Gastroesophageal sphincter (tissue), 4 donors: ENCODE results near the gene TRIM17. TPM values are rescaled to one million over a fixed set of nuclear protein-coding genes. Genes with fewer than 3 reads are reported as not detected.

ENCODE experiments used
- ATAC-seq: fragments of 150-250 bp; one replicate; pipeline ENCODE4 v1.9.1; 2016; ENCODE audit warnings: mild to moderate bottlenecking, moderate library complexity
- H3K27ac ChIP-seq, 4 donors: fragments of 200-600 bp; sonication (generic) in 3 of 4; 1 replicate in 3 of 4; 2 replicates in 1 of 4; pipeline ENCODE4 v1.5.1; 2016 to 2019
- H3K27me3 ChIP-seq: fragments of 200-600 bp; sonication (generic); one replicate; pipeline ENCODE4 v1.5.1; 2019
- H3K36me3 ChIP-seq, 2 donors: fragments of 200-600 bp; sonication (generic); one replicate each; pipeline ENCODE4 v1.5.1; 2019; ENCODE audit warnings: control low read depth in 1 of 2
- H3K4me1 ChIP-seq, 3 donors: fragments of 200-600 bp; sonication (generic); 1 replicate in 2 of 3; 2 replicates in 1 of 3; pipeline ENCODE4 v1.5.1; 2016 to 2019; ENCODE audit warnings: control low read depth in 2 of 3
- H3K4me3 ChIP-seq, 2 donors: fragments of 200-600 bp; sonication (generic); one replicate each; pipeline ENCODE4 v1.5.1; 2019; ENCODE audit warnings: mild to moderate bottlenecking in 1 of 2, moderate library complexity in 1 of 2
- H3K9me3 ChIP-seq, 3 donors: fragments of 200-600 bp; sonication (generic); one replicate each; pipeline ENCODE4 v1.5.1; 2017 to 2019; ENCODE audit warnings: control low read depth in 2 of 3
- EP300 ChIP-seq: sonication (generic); formaldehyde crosslinking; IDR thresholded peaks from one replicate; pipeline ENCODE4 v1.6.1; 2017; ENCODE audit warnings: antibody characterized with exemption, mild to moderate bottlenecking
- POLR2A ChIP-seq, 2 donors: fragments of 450-650 bp; IDR thresholded peaks; one replicate each; pipeline ENCODE4 v1.6.1; 2017; ENCODE audit warnings: antibody characterized with exemption in 2 of 2, mild to moderate bottlenecking in 2 of 2, moderate library complexity in 1 of 2
- POLR2AphosphoS5 ChIP-seq: sonication (generic); formaldehyde crosslinking; IDR thresholded peaks from one replicate; pipeline ENCODE4 v1.6.1; 2017; ENCODE audit warnings: antibody characterized with exemption
- WGBS, 2 donors: methylation state at CpG; one replicate each; pipeline ENCODE4 v1.1.5; 2018; ENCODE audit warnings: low coverage in 1 of 2; 5-methylcytosine and 5-hydroxymethylcytosine counted together
- total RNA-seq, 4 donors: library from RNA; depleted of rRNA; stranded (reverse); fragments of >200 nt; gene quantifications; one replicate each; pipeline ENCODE4 v1.1.0, GENCODE V29; 2016
- TF ChIP-seq, protein P1 (sequence below), 4 experiments: fragments of 200-600 bp in 2 of 4; fragments of 450-650 bp in 2 of 4; sonication (generic) in 1 of 4; IDR thresholded peaks; one replicate each; pipeline ENCODE4 v1.5.1; 2017 to 2019; ENCODE audit warnings: antibody characterized with exemption in 4 of 4, mild to moderate bottlenecking in 2 of 4, moderate library complexity in 2 of 4

The TRIM17 gene
- total RNA-seq, 4 donors from 2014 or later = not detected

DNA sequence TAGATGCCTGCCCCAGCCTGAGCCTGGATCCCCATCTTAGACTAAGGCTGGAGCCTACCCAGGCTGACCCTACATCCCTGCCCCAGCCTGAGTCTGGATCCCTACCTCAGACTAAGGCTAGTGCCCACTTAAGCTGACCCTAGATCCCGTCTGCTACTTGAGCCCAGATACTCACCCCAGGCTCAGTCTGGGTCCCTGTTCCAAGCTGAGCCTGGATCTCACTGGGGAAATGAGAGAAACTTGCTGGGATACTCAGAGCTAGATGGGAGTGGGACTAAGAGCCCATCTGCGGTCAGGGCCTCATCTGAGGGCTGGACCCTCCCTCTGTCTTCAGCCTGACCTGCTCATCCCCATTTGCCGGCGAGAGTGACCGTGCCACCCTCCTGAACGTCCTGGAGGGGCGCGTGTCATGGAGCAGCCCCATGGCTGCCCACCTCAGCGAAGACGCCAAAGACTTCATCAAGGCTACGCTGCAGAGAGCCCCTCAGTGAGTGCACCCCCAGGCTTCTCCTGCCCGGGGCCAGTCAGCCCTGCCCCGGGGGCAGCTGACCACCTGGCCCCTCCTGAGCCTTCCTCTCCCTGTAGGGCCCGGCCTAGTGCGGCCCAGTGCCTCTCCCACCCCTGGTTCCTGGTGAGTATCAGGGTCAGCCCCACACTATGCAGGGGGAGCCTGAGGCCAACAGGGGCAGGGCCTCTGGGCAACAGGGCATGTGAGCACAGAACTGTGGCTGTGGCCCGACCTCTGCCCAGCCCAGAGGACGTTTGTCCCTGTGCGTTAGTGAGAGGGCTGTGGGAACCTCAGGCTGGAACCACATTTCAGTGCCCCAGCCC, 46.8 kb downstream of the TRIM17 start:
- Histone ChIP-seq H3K4me1 (peaks cover 0 to 12% (median 0%) of the 10 kb centered on the region in 3 donors), H3K27me3 (peaks cover 63% of the 10 kb centered on the region), H3K4me3 (no peak overlapping the region), H3K9me3 (no peaks in the 10 kb centered on the region), H3K27ac (no peak overlapping the region), H3K36me3 (no peaks in the 10 kb centered on the region)
- ATAC-seq = no peak
- 83% methylated on average over 2 of the region's 18 CpGs; no CpG with 5 or more reads in 1 of the 2 donors for WGBS, 2 donors
- TF ChIP-seq POLR2AphosphoS5 = no peak
- no peak for TF ChIP-seq POLR2A (IDR thresholded peaks at IDR 0.05)
- TF ChIP-seq, protein P1, sequence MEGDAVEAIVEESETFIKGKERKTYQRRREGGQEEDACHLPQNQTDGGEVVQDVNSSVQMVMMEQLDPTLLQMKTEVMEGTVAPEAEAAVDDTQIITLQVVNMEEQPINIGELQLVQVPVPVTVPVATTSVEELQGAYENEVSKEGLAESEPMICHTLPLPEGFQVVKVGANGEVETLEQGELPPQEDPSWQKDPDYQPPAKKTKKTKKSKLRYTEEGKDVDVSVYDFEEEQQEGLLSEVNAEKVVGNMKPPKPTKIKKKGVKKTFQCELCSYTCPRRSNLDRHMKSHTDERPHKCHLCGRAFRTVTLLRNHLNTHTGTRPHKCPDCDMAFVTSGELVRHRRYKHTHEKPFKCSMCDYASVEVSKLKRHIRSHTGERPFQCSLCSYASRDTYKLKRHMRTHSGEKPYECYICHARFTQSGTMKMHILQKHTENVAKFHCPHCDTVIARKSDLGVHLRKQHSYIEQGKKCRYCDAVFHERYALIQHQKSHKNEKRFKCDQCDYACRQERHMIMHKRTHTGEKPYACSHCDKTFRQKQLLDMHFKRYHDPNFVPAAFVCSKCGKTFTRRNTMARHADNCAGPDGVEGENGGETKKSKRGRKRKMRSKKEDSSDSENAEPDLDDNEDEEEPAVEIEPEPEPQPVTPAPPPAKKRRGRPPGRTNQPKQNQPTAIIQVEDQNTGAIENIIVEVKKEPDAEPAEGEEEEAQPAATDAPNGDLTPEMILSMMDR (IDR thresholded peaks at IDR 0.05) = no peak
- no peak for TF ChIP-seq EP300

DNA sequence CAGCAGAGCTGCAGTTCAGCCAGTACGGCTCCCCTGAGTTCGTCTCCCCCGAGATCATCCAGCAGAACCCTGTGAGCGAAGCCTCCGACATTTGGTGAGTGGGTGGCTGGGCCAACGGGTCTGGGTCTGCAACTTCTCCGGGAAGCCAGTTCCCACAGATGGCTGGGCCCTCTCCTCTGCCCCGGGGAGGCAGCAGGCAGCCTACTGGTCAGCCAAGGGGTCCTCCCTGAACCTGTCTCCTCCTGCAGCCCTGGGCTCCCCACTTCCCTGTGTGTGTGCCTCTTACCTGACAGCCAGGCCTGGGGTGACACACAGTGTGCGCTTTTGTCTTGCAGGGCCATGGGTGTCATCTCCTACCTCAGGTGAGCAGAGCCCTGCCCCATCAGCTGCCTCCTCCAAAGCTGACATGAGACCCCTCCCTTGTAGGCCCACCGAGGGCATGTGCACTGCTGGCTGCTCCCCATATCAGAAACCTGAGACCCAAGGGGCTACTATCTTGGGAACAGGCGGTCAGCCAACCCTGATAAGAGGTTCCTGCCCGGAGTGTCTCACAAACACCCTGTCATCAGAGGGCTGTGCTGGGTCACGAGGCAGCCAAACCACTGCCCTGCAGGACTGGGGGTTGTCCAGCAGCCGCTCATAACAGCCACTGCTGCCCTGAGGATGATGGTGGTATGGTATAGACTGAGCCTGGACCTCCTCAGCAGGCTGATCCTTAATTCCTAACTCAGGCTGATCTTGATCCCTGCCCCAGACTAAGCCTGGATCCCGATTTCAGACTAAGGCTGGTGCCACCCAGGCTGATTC, 47.7 kb downstream of the TRIM17 start:
- 60% methylated on average over 1 of the region's 15 CpGs; no CpG with 5 or more reads in 1 of the 2 donors for WGBS, 2 donors
- Histone ChIP-seq H3K4me3 (no peak overlapping the region), H3K4me1 (peaks cover 0 to 4% (median 0%) of the 10 kb centered on the region in 3 donors), H3K27me3 (peaks cover 71% of the 10 kb centered on the region), H3K9me3 (no peaks in the 10 kb centered on the region), H3K36me3 (no peaks in the 10 kb centered on the region), H3K27ac (no peak overlapping the region)
- TF ChIP-seq POLR2AphosphoS5 (no peak), POLR2A (IDR thresholded peaks at IDR 0.05) (no peak), EP300 (no peak)
- TF ChIP-seq, protein P1 (IDR thresholded peaks at IDR 0.05) = no peak
- no peak for ATAC-seq

DNA sequence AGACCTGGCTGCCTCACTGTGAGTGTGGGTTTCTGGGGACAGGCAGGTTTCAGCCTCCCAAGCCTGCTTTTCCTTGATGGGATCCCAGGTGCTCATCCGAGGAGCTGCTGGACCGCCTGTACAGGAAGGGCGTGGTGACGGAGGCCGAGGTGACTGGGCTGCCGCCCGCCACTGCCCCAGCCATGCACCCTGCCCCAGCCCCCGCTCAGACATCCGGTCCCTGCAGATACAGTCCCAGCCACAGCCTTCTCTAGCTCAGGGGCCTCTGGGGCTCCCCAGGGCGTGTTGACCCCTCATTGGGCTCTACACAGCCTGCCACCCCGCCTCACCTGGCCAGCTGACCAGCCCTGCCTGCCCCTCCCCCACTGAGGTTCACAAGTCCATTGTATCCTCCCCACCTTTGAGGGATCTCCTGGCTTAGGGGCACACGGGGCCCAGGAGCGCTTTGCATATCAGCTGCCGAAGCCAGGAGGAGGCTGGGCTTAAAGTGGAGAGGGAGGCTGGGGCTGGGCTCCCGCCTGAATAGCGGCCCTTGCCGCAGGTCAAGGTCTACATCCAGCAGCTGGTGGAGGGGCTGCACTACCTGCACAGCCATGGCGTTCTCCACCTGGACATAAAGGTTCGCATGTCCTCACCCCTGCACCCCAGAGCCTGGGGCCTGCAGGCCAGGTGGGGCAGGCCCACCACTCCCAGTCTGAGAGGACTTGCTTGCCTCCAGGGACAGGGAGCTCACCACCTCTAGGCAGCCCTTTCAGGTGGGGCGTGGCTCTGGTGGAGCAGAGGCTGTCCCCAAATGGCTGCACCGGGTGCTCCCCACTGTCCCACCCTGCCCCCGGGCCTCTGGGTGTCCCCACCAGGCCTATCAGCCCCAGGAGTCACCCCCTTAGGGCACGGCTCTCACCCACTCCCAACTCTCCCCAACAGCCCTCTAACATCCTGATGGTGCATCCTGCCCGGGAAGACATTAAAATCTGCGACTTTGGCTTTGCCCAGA, 48.6 kb downstream of the TRIM17 start:
- H3K36me3 ChIP-seq = no peaks in the 10 kb centered on the region
- no peak overlapping the region for H3K27ac ChIP-seq
- WGBS, 2 donors = 30% methylated on average over 2 of the region's 25 CpGs; no CpG with 5 or more reads in 1 of the 2 donors
- peaks cover 80% of the 10 kb centered on the region for H3K27me3 ChIP-seq
- no peak overlapping the region for H3K4me3 ChIP-seq
- no peak for ATAC-seq
- no peaks in the 10 kb centered on the region for H3K9me3 ChIP-seq
- H3K4me1 ChIP-seq = no peaks in the 10 kb centered on the region
- TF ChIP-seq, protein P1 (IDR thresholded peaks at IDR 0.05) = no peak
- TF ChIP-seq POLR2AphosphoS5 (no peak), EP300 (no peak), POLR2A (IDR thresholded peaks at IDR 0.05) (no peak)

DNA sequence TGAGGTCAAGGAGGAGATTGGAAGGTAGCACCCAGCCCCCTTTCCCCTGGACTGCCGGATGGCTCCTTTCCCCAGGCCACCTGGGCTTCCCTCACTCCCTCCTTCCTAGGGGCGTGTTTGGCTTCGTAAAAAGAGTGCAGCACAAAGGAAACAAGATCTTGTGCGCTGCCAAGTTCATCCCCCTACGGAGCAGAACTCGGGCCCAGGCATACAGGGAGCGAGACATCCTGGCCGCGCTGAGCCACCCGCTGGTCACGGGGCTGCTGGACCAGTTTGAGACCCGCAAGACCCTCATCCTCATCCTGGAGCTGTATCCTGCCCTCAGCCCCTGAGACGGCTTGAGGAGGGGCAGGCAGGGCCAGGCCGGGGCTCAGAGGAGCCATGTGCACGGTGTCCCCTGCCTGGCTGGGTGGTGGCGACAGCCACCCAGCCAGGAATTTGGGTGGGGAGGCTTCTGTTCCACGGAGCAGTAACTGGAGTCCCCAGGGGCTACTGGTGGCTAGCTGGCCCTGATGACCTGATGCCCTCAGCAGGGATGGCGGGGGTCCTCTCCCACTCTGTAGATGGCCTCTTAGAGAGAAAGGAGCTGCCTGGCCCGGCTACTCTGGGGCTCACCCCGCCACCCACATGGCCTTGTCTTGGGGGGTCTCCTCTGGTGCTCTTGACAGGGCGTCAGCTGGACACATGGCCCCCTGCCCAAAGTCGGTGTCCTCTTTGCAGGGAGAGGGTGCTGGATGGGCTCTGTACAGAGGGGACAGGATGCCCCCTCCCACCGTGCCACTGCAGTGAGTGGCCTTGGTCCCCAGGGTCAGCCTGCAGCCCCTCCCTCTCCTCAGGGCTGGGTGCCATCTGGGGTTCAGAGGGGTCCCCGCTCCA, 49.6 kb downstream of the TRIM17 start:
- Histone ChIP-seq H3K4me3 (no peak overlapping the region), H3K4me1 (no peaks in the 10 kb centered on the region), H3K9me3 (no peaks in the 10 kb centered on the region), H3K36me3 (no peaks in the 10 kb centered on the region), H3K27me3 (peaks cover 90% of the 10 kb centered on the region), H3K27ac (no peak overlapping the region)
- 20 to 43% methylated on average over 1 to 9 of the region's 24 CpGs for WGBS, 2 donors
- no peak for TF ChIP-seq POLR2AphosphoS5
- no peak for TF ChIP-seq EP300
- TF ChIP-seq POLR2A (IDR thresholded peaks at IDR 0.05) = no peak
- TF ChIP-seq, protein P1 (IDR thresholded peaks at IDR 0.05) = no peak
- ATAC-seq = no peak
